ENCODE results near the gene UFSP2. TPM values are rescaled to one million over a fixed set of nuclear protein-coding genes. Genes with fewer than 3 reads are reported as not detected.

The UFSP2 gene
- total and polyA plus RNA-seq, 2 of the 4 experiments (the other 2 are of a cell fraction) = 21.8 to 43.7 TPM

GRCh38 chr4:185464887-185465286, 39.1 kb upstream of the UFSP2 start:
- WGBS, 2 experiments (ENCODE audit: extremely low coverage in 2 of 2, insufficient read length in 1 of 2) = no CpG with 5 or more reads among the region's 1 CpG
- Histone ChIP-seq H3K23ac (ENCODE audit: low read depth, low read length) (no peak overlapping the region), H4K8ac (ENCODE audit: low read depth in 2 of 2, low read length in 2 of 2) (no peak overlapping the region), H3K4me3 (ENCODE audit: insufficient read depth, low read depth, low read length) (no peak overlapping the region), H2BK120ac (ENCODE audit: low read depth, low read length) (no peak overlapping the region), H3K14ac (replicated peaks; ENCODE audit: low read depth, low read length) (no peak overlapping the region), H2BK5ac (ENCODE audit: low read depth, low read length, poor library complexity, severe bottlenecking) (no peak overlapping the region), H4K5ac (ENCODE audit: low read depth, low read length) (no peak overlapping the region), H3K4ac (ENCODE audit: low read depth, low read length) (no peak overlapping the region), H4K20me1 (ENCODE audit: insufficient read depth, low read length) (no peaks in the 10 kb centered on the region), H2AK9ac (replicated peaks; ENCODE audit: low read depth, low read length, poor library complexity) (no peak overlapping the region), H2AFZ (replicated peaks; ENCODE audit: low read length, poor library complexity) (no peak overlapping the region), H3K4me2 (ENCODE audit: low read depth, low read length) (no peak overlapping the region; the same call in 1 of the 2 replicates), H2BK15ac (ENCODE audit: low read depth, low read length) (no peak overlapping the region), H3K9ac (ENCODE audit: low read depth, low read length) (no peak overlapping the region), H3K4me1 (ENCODE audit: control insufficient read depth, insufficient read depth, low read length) (peaks cover 13% of the 10 kb centered on the region), H3K79me1 (ENCODE audit: low read depth in 1 of 2, low read length in 2 of 2) (no peaks in the 10 kb centered on the region), H3K56ac (ENCODE audit: extremely low read depth, insufficient read depth, low read length) (no peak overlapping the region), H2BK20ac (ENCODE audit: low read depth, low read length) (no peak overlapping the region), H3K27me3 (ENCODE audit: control insufficient read depth, insufficient read depth, low read length) (no peaks in the 10 kb centered on the region), H2AK5ac (ENCODE audit: low read depth, low read length) (no peak overlapping the region), H4K91ac (ENCODE audit: insufficient read depth, low read depth, low read length) (no peak overlapping the region), H3K9me1 (ENCODE audit: insufficient read depth, low read length) (peaks cover 7% of the 10 kb centered on the region), H3K36me3 (ENCODE audit: control insufficient read depth, insufficient read depth, low read length) (no peaks in the 10 kb centered on the region), H3K9me3 (ENCODE audit: control insufficient read depth, insufficient read depth, low read length) (no peaks in the 10 kb centered on the region), H3K18ac (ENCODE audit: low read depth, low read length) (no peak overlapping the region), H3K27ac (ENCODE audit: insufficient read depth, low read length) (no peak overlapping the region)
- 0 out of 2 replicates have a peak, but pooled peaks have one; percentile 2 for TF ChIP-seq CEBPB (IDR thresholded peaks at IDR 0.05; ENCODE audit: low read depth, low read length)
- TF ChIP-seq RAD21 (IDR thresholded peaks at IDR 0.05; ENCODE audit: low read length) = no peak
- dilution Hi-C loops (cut with HindIII; ENCODE audit: low sequenced_read_pairs, unreplicated experiment) (no loop called here), in situ Hi-C loops (cut with MboI; ENCODE audit: low sequenced_read_pairs) (no loop called here), intact Hi-C loops (cut with micrococcal nuclease) (no loop called here)
- peak; percentile 82 for ATAC-seq (ENCODE audit: low read depth)
- DNase-seq = peak; percentile 72
- CTCF ChIA-PET = no interaction called here
- POLR2A ChIA-PET (ENCODE audit: unreplicated experiment) = no interaction called here
- BruUV-seq (replicated peaks) = no TSS peak

Measured in IMR-90 (cell line).